K562 (cell line): Measurements from ENCODE around the gene CATSPER3. TPM values are rescaled to one million over a fixed set of nuclear protein-coding genes. Genes with fewer than 3 reads are reported as not detected.

ENCODE experiments used
- ATAC-seq: fragments of 200-7000 bp; cut with Tn5 transposase; 3 replicates; pipeline ENCODE4 v1.9.1; 2020; ENCODE audit warnings: moderate library complexity
- BruUV-seq: library from RNA; stranded (reverse); fragments of 400-500 nt; replicated peaks from 2 replicates; lab custom pipeline; 2021; lab: Mats Ljungman, UMichigan
- CTCF ChIA-PET: fragments of 300-600 bp; formaldehyde crosslinking; extraction: SDS; loops from one replicate; lab custom pipeline; 2021; ENCODE audit warnings: low intra/inter-chr PET ratio; lab: Yijun Ruan, JAX
- POLR2A ChIA-PET: fragments of 300-600, 350-650 bp; sonication (Branson Sonifier 250); formaldehyde crosslinking; extraction: SDS; loops from one replicate; lab custom pipeline; 2021; ENCODE audit warnings: antibody characterized with exemption, inconsistent platforms; lab: Yijun Ruan, JAX
- DNase-seq, 4 experiments: peaks; one replicate each; pipeline versions ENCODE4 v3.0.0 to v3.0.0-alpha.2; 2011 to 2018; ENCODE audit warnings: low spot score in 3 of 4, mixed read lengths in 3 of 4; ENCODE audit errors: extremely low read depth in 1 of 4
- FAIRE-seq: peaks from 2 replicates; lab custom pipeline; 2011; peaks lifted over from hg19 to GRCh38; lab: Jason Lieb, UNC
- H2AFZ ChIP-seq: 2 replicates; pipeline ENCODE4 v1.6.0; 2011; ENCODE audit warnings: low read depth, low read length, control low read depth, inconsistent platforms
- H3K27ac ChIP-seq: fragments of 200-600 bp; 3 replicates; pipeline ENCODE4 v1.8.0; 2011; ENCODE audit warnings: low read depth, mild to moderate bottlenecking, control low read depth, inconsistent platforms, low read length, moderate library complexity, mixed read lengths; ENCODE audit errors: extremely low read depth
- H3K27me3 ChIP-seq, 2 experiments: fragments of 300-600 bp in 1 of 2; 2 replicates in 1 of 2; 3 replicates in 1 of 2; pipeline versions ENCODE4 v1.6.0 to v1.8.0; 2011; ENCODE audit warnings: inconsistent platforms in 2 of 2, low read length in 2 of 2, mild to moderate bottlenecking in 1 of 2, mixed read lengths in 1 of 2, moderate library complexity in 1 of 2; ENCODE audit not compliant: control insufficient read depth in 2 of 2, insufficient read depth in 2 of 2
- H3K36me3 ChIP-seq: fragments of 300-600 bp; 3 replicates; pipeline ENCODE4 v1.8.0; 2011; ENCODE audit warnings: mild to moderate bottlenecking, low read length, inconsistent platforms; ENCODE audit not compliant: control insufficient read depth, insufficient read depth
- H3K4me1 ChIP-seq, 2 experiments: fragments of 200-600 bp in 1 of 2; replicated peaks in 1 of 2; 2 replicates in 1 of 2; 3 replicates in 1 of 2; pipeline versions ENCODE4 v1.5.1 to v1.8.0; 2011; ENCODE audit warnings: inconsistent platforms in 2 of 2, low read length in 2 of 2, mild to moderate bottlenecking in 1 of 2, mixed read lengths in 1 of 2, moderate library complexity in 1 of 2; ENCODE audit not compliant: control insufficient read depth in 2 of 2, insufficient read depth in 2 of 2
- H3K4me2 ChIP-seq: 2 replicates; pipeline ENCODE4 v1.6.1; 2011; ENCODE audit warnings: low read length, control low read depth, inconsistent platforms, mixed read lengths; ENCODE audit not compliant: insufficient read depth
- H3K4me3 ChIP-seq: fragments of 200-600 bp; sonication (generic), shearing (Covaris generic); 2 replicates; pipeline ENCODE4 v1.5.1; 2016; ENCODE audit warnings: control low read depth, inconsistent platforms
- H3K79me2 ChIP-seq: fragments of 200-600 bp; 3 replicates; pipeline ENCODE4 v1.8.0; 2011; ENCODE audit warnings: low read length, inconsistent platforms; ENCODE audit not compliant: control insufficient read depth, insufficient read depth
- H3K9ac ChIP-seq, 2 experiments: 2 replicates each; pipeline versions ENCODE4 v1.6.0 to v1.6.1; 2011; ENCODE audit warnings: low read depth in 2 of 2, low read length in 2 of 2, control low read depth in 1 of 2, inconsistent platforms in 1 of 2, mild to moderate bottlenecking in 1 of 2, mixed read lengths in 1 of 2; ENCODE audit not compliant: insufficient read depth in 1 of 2
- H3K9me1 ChIP-seq: one replicate; pipeline ENCODE4 v1.6.0; 2011; ENCODE audit warnings: inconsistent platforms, mild to moderate bottlenecking, low read length, moderate library complexity; ENCODE audit not compliant: control insufficient read depth, insufficient read depth
- H3K9me3 ChIP-seq: replicated peaks from 2 replicates; pipeline ENCODE4 v1.5.1; 2011; ENCODE audit warnings: low read depth, low read length, inconsistent platforms; ENCODE audit not compliant: control insufficient read depth, insufficient read depth
- H4K20me1 ChIP-seq: replicated peaks from 2 replicates; pipeline ENCODE4 v1.6.1; 2011; ENCODE audit warnings: low read length, inconsistent platforms, mixed read lengths; ENCODE audit not compliant: control insufficient read depth, insufficient read depth
- LARP7 ChIP-seq: fragments of 450-650 bp; IDR thresholded peaks from 2 replicates; pipeline ENCODE4 v1.6.1; 2016
- ZBTB12 ChIP-seq: fragments of 250-450 bp; sonication (Bioruptor Pico); IDR thresholded peaks from 2 replicates; pipeline ENCODE4 v1.4.0; 2020
- ZNF146 ChIP-seq: IDR thresholded peaks from one replicate; pipeline ENCODE4 v1.6.1; 2018; ENCODE audit warnings: missing compliant biosample characterization; ENCODE audit not compliant: unreplicated experiment
- ZNF407 ChIP-seq: fragments of 450-650 bp; IDR thresholded peaks from 2 replicates; pipeline ENCODE4 v1.6.1; 2016; ENCODE audit warnings: low read depth
- WGBS: fragments of 100-300 bp; shearing (Covaris generic); methylation state at CpG from one replicate; pipeline ENCODE4 v1.1.6; 2016; ENCODE audit warnings: low coverage, mixed read lengths; ENCODE audit not compliant: insufficient coverage; ENCODE audit errors: missing lambda C conversion rate; 5-methylcytosine and 5-hydroxymethylcytosine counted together
- in situ Hi-C: fragments of 300-500 bp; cut with MboI; formaldehyde crosslinking; loops from 4 replicates; pipeline ENCODE4 v1.15.0; 2018; ENCODE audit warnings: inconsistent platforms, mixed read lengths
- intact Hi-C: fragments of 100-400 bp; cut with micrococcal nuclease; formaldehyde crosslinking; loops from 2 replicates; pipeline ENCODE4 v1.14.2; 2022
- polyA plus RNA-seq, 8 experiments: library from polyadenylated mRNA; depleted of rRNA in 4 of 8; stranded (reverse) in 5 of 8; unstranded in 3 of 8; fragments of >200 nt; fragmentation: Nextera tagmentation in 2 of 8; fragmentation: Illumina TruSeq in 1 of 8; extraction: Ambion mirVana in 2 of 8; extraction: Trizol in 1 of 8; gene quantifications; 2 replicates each; pipeline versions ENCODE4 v1.2.1 to v1.2.3, GENCODE V29; 2011 to 2014; ENCODE audit warnings: inconsistent platforms in 1 of 8, missing spikeins in 1 of 8
- total RNA-seq, 7 experiments: library from RNA; depleted of rRNA in 6 of 7; stranded (reverse); fragments of >200 nt in 6 of 7; fragmentation: Illumina TruSeq in 2 of 7; extraction: Trizol in 2 of 7; gene quantifications; 2 replicates each; pipeline versions ENCODE4 v1.2.1 to v1.2.3, GENCODE V29; 2011 to 2021; ENCODE audit warnings: low replicate concordance in 1 of 7
- TF ChIP-seq, protein P1 (sequence below): sonication (generic); formaldehyde crosslinking; IDR thresholded peaks from 2 replicates; pipeline ENCODE4 v1.8.1; 2023; ENCODE audit warnings: mild to moderate bottlenecking, missing genetic modification reagents

The CATSPER3 gene
- total and polyA plus RNA-seq, 9 of the 15 experiments (the other 6 are each of a cell fraction or from before 2014, with no cell fraction given): 0.14 to 1.5 (median 0.49) TPM

DNA sequence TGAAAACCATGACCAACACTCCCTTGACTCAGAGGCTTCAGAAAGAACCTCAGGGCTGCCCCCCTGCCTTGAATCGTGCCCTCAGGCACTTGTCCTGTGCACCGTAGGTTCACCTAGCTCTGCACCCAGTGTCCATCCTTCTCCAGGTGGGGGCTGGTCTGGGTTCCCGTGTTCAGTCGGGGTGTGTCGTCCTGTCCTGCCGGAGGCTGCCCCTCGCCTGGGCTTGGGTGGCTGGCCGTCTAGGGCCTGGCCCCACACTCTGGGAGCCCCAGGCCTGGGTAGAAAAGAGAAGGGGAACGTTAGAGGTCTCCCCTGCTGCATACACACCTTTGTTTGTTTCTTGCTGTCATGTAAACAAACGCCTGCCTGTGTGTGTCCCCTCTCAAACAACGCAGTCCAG is 29.3 kb downstream of the CATSPER3 start:
- no TSS peak for BruUV-seq
- CTCF ChIA-PET: no interaction called here
- in situ Hi-C loops (no loop called here), intact Hi-C loops (no loop called here)
- TF ChIP-seq LARP7 (no peak), ZBTB12 (no peak), ZNF146 (no peak), ZNF407 (no peak)
- TF ChIP-seq, protein P1, sequence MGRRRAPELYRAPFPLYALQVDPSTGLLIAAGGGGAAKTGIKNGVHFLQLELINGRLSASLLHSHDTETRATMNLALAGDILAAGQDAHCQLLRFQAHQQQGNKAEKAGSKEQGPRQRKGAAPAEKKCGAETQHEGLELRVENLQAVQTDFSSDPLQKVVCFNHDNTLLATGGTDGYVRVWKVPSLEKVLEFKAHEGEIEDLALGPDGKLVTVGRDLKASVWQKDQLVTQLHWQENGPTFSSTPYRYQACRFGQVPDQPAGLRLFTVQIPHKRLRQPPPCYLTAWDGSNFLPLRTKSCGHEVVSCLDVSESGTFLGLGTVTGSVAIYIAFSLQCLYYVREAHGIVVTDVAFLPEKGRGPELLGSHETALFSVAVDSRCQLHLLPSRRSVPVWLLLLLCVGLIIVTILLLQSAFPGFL (CRISPR knock-in tag): no peak
- POLR2A ChIA-PET: interaction anchor here (1.4 kb wide), 1 partner anchor 9 kb away, joined by 4 read pairs; no protein-coding TSS in a partner anchor
- H3K36me3 ChIP-seq: no peaks in the 10 kb centered on the region
- H4K20me1 ChIP-seq: no peaks in the 10 kb centered on the region
- H3K9me3 ChIP-seq: no peaks in the 10 kb centered on the region
- no peaks in the 10 kb centered on the region for H3K79me2 ChIP-seq
- H3K9ac ChIP-seq: no peak overlapping the region
- H3K27me3 ChIP-seq: no peaks in the 10 kb centered on the region
- DNase-seq (no peak), ATAC-seq (no peak), FAIRE-seq (no peak)
- H3K4me1 ChIP-seq: no peaks in the 10 kb centered on the region
- H3K27ac ChIP-seq: no peak overlapping the region
- no peak overlapping the region for H3K4me2 ChIP-seq
- WGBS: 44% methylated on average over 11 of the region's 11 CpGs
- no peaks in the 10 kb centered on the region for H3K9me1 ChIP-seq
- H3K4me3 ChIP-seq: no peak overlapping the region
- H2AFZ ChIP-seq: no peak overlapping the region
